OCI-LY3 (cell line): ENCODE data around the gene NCK2.

Experiments
- H2AFZ ChIP-seq: fragments of 200-600, 300-600 bp; shearing (Covaris generic); 2 replicates; pipeline ENCODE4 v1.6.0; 2014; ENCODE audit warnings: antibody characterized with exemption, low read depth, low read length
- H3K27ac ChIP-seq: fragments of 200-600, 300-600 bp; sonication (generic); 2 replicates; pipeline ENCODE4 v1.5.1; 2014; ENCODE audit warnings: mild to moderate bottlenecking, low read length, moderate library complexity, mixed read lengths
- H3K27me3 ChIP-seq: fragments of 200-600, 300-600 bp; sonication (generic); 2 replicates; pipeline ENCODE4 v1.6.1; 2014; ENCODE audit warnings: low read depth, low read length, mixed read lengths
- H3K36me3 ChIP-seq: fragments of 200-600, 300-600 bp; sonication (generic); replicated peaks from 2 replicates; pipeline ENCODE3; 2014; ENCODE audit warnings: low read depth, low read length, mixed read lengths
- H3K4me1 ChIP-seq: fragments of 300-600, 200-600 bp; sonication (generic); 2 replicates; pipeline ENCODE4 v1.6.1; 2014; ENCODE audit warnings: low read length, mixed read lengths
- H3K4me2 ChIP-seq: fragments of 200-600, 300-600 bp; sonication (generic); 2 replicates; pipeline ENCODE4 v1.6.1; 2014; ENCODE audit warnings: low read length, mixed read lengths
- H3K4me3 ChIP-seq: fragments of 300-600, 200-600 bp; sonication (generic); 2 replicates; pipeline ENCODE4 v1.5.1; 2014; ENCODE audit warnings: antibody characterized with exemption, mild to moderate bottlenecking, low read length, moderate library complexity
- H3K79me2 ChIP-seq: fragments of 300-600, 200-600 bp; shearing (Covaris generic); 2 replicates; pipeline ENCODE4 v1.6.1; 2014; ENCODE audit warnings: mild to moderate bottlenecking, low read length, mixed read lengths
- H3K9ac ChIP-seq: fragments of 300-600, 200-600 bp; shearing (Covaris generic); 2 replicates; pipeline ENCODE4 v1.6.0; 2014; ENCODE audit warnings: mild to moderate bottlenecking, low read length, moderate library complexity
- H3K9me3 ChIP-seq: fragments of 200-600, 300-600 bp; shearing (Covaris generic); 2 replicates; pipeline ENCODE4 v1.6.1; 2014; ENCODE audit warnings: low read length, mixed read lengths; ENCODE audit not compliant: insufficient read depth
- H4K20me1 ChIP-seq: fragments of 200-600, 300-600 bp; sonication (generic); 2 replicates; pipeline ENCODE4 v1.6.1; 2016; ENCODE audit warnings: low read length, mixed read lengths; ENCODE audit not compliant: insufficient read depth
- CTCF ChIP-seq: fragments of 200-600, 300-600 bp; sonication (generic); IDR thresholded peaks from 2 replicates; pipeline ENCODE4 v1.5.1; 2014; ENCODE audit warnings: antibody characterized with exemption, low read length, low read depth
- EZH2phosphoT487 ChIP-seq: fragments of 200-600 bp; shearing (Covaris generic); IDR thresholded peaks from 2 replicates; pipeline ENCODE4 v1.6.1; 2018; ENCODE audit warnings: antibody characterized with exemption, mixed run types, low read depth

Gene NCK2

DNA sequence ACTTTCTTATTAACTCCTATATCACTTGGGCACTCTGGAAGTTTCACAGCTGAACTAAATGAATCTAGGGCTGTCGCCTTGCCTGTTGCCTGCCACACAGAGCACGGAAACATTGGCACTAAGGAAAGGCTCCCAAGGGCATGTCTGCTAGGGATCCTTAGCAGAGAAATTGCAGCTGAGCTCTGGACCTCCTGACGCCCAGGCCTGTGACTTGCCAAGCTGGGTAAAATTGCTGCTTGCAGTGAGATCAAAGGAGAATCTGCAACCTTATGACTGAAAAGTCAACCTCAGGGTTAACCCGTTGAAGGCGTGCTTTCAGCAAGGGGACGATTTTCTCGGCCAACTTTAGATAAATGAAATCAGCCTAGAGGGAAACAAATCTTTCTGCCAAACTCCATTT is 189.8 kb downstream of the NCK2 start:
- H3K27ac ChIP-seq, result no peak overlapping the region
- no peaks in the 10 kb centered on the region; the same call in 1 of the 2 replicates for H3K9me3 ChIP-seq
- no peak overlapping the region for H3K4me3 ChIP-seq
- no peaks in the 10 kb centered on the region for H3K79me2 ChIP-seq
- H3K9ac ChIP-seq, result no peak overlapping the region
- TF ChIP-seq EZH2phosphoT487, result no peak
- TF ChIP-seq CTCF, result no peak
- H2AFZ ChIP-seq, result no peak overlapping the region
- H3K36me3 ChIP-seq, result no peaks in the 10 kb centered on the region
- H3K27me3 ChIP-seq, result no peaks in the 10 kb centered on the region
- no peaks in the 10 kb centered on the region for H3K4me1 ChIP-seq
- H3K4me2 ChIP-seq, result no peak overlapping the region
- H4K20me1 ChIP-seq, result no peaks in the 10 kb centered on the region

DNA sequence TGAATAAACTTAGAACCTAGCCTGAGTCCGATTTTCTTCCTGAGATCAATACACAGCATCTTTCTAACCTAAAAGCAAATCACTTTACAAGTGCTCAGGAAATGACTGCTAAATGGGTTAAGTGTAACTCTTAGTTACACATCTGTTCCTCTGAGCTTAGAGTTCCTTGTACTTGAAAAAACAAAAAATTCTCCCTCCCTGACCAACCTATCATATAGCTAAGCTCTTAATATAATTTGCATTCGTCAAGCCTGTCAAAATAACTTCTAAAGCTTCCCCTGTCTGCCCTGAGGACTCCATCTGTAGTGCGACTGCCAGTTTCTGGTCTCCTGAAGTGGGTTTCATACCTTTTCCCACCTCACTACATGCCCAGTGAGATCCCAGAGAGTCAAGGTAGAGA is 190.4 kb downstream of the NCK2 start:
- TF ChIP-seq EZH2phosphoT487, result no peak
- no peak for TF ChIP-seq CTCF
- no peak overlapping the region for H3K27ac ChIP-seq

GRCh38 chr2:105936954-105937353 is 192.2 kb downstream of the NCK2 start:
- Histone ChIP-seq H4K20me1 (no peaks in the 10 kb centered on the region), H3K27me3 (no peaks in the 10 kb centered on the region), H3K4me3 (no peak overlapping the region), H3K4me2 (no peak overlapping the region), H3K36me3 (no peaks in the 10 kb centered on the region), H3K79me2 (no peaks in the 10 kb centered on the region), H2AFZ (no peak overlapping the region), H3K9me3 (no peaks in the 10 kb centered on the region; the same call in 1 of the 2 replicates), H3K9ac (no peak overlapping the region), H3K27ac (no peak overlapping the region), H3K4me1 (no peaks in the 10 kb centered on the region)
- TF ChIP-seq EZH2phosphoT487, result no peak
- TF ChIP-seq CTCF, result no peak

More for the DNA sequence above, 190.4 kb downstream of the NCK2 start:
- Histone ChIP-seq H2AFZ (no peak overlapping the region), H4K20me1 (no peaks in the 10 kb centered on the region), H3K36me3 (no peaks in the 10 kb centered on the region), H3K4me2 (no peak overlapping the region), H3K4me3 (no peak overlapping the region), H3K79me2 (no peaks in the 10 kb centered on the region), H3K4me1 (no peaks in the 10 kb centered on the region), H3K9ac (no peak overlapping the region), H3K9me3 (no peaks in the 10 kb centered on the region; the same call in 1 of the 2 replicates), H3K27me3 (no peaks in the 10 kb centered on the region)

GRCh38 chr2:105937498-105938097 is 192.9 kb downstream of the NCK2 start:
- Histone ChIP-seq H3K9me3 (no peaks in the 10 kb centered on the region; the same call in 1 of the 2 replicates), H3K27me3 (no peaks in the 10 kb centered on the region)

More at GRCh38 chr2:105937498-105938097, 192.9 kb downstream of the NCK2 start:
- Histone ChIP-seq H3K4me2 (no peak overlapping the region), H2AFZ (no peak overlapping the region), H3K4me1 (no peaks in the 10 kb centered on the region), H3K36me3 (no peaks in the 10 kb centered on the region), H3K4me3 (no peak overlapping the region), H3K9ac (no peak overlapping the region), H3K27ac (no peak overlapping the region), H3K79me2 (no peaks in the 10 kb centered on the region), H4K20me1 (no peaks in the 10 kb centered on the region)
- TF ChIP-seq EZH2phosphoT487, result no peak
- no peak for TF ChIP-seq CTCF
